ENCODE data around the gene BTN1A1. TPM values are rescaled to one million over a fixed set of nuclear protein-coding genes. Genes with fewer than 3 reads are reported as not detected.

BTN1A1 gene
- total RNA-seq, 4 donors from 2014 or later, result not detected

DNA sequence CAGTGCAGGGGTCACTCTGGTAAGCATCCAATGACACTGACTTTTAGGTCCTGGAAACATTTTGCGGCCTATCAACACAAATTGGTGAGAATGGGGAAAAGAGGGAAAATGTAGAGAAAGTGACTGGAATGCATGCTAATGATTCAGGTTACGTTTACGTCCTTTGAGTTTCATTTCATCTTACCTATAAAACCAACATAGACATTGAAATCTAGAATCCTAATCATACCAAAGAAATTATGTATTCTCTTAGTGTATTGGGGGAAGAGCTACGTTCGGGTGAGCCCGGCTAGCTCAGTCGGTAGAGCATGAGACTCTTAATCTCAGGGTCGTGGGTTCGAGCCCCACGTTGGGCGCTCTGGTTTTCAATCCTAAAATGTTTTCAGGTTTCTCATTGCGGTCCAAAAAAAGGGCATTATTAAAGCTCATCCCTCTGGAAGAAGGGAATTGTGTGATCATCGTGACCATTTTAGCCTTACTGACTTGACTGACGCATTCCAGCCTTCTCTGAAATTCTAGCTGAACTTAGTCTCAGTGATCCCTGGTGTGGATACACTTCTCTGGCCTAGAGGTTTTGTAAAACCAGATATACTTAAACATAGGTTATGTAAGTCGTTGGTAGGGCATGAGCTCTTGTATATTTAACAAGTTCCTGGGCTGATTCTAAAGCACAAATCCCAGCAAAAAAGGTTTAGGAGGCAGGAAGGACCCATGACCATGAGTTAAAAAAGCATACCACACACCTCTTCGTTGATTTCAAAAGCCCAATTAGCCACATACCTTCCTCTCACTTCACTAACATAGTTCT lies 56.4 kb downstream of the BTN1A1 start:
- TF ChIP-seq, protein P1, sequence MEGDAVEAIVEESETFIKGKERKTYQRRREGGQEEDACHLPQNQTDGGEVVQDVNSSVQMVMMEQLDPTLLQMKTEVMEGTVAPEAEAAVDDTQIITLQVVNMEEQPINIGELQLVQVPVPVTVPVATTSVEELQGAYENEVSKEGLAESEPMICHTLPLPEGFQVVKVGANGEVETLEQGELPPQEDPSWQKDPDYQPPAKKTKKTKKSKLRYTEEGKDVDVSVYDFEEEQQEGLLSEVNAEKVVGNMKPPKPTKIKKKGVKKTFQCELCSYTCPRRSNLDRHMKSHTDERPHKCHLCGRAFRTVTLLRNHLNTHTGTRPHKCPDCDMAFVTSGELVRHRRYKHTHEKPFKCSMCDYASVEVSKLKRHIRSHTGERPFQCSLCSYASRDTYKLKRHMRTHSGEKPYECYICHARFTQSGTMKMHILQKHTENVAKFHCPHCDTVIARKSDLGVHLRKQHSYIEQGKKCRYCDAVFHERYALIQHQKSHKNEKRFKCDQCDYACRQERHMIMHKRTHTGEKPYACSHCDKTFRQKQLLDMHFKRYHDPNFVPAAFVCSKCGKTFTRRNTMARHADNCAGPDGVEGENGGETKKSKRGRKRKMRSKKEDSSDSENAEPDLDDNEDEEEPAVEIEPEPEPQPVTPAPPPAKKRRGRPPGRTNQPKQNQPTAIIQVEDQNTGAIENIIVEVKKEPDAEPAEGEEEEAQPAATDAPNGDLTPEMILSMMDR (IDR thresholded peaks at IDR 0.05), result no peak
- no peak for DNase-seq (ENCODE audit: low spot score)

More for the DNA sequence above, 56.4 kb downstream of the BTN1A1 start:
- peak; percentile 25 for ATAC-seq (ENCODE audit: low FRiP score)

Small RNA genes lying within 50 kb of the gene (small RNA-seq; reads per million reads assigned to genes)
- not detected for gene RNU6-502P

Other genes starting within 250 kb of the BTN1A1 start
- gene BTN3A2, start 135.1 kb upstream of the BTN1A1 start, total RNA-seq, result 10 to 100 TPM; 15.7 to 39.7 (median 20.5) TPM
- 10 to 100 TPM in 1 of 4 donors, 1 to 10 TPM in 3; 6.5 to 14.2 (median 7.4) TPM for gene BTN2A2, start 117.2 kb upstream of the BTN1A1 start, total RNA-seq
- 10 to 100 TPM; 14.4 to 24.6 (median 17.7) TPM for gene BTN3A1, start 98.0 kb upstream of the BTN1A1 start, total RNA-seq
- 10 to 100 TPM; 12.7 to 27.2 (median 18.0) TPM for gene BTN3A3, start 59.8 kb upstream of the BTN1A1 start, total RNA-seq
- 10 to 100 TPM; 10.2 to 29.2 (median 15.2) TPM for gene BTN2A1, start 42.3 kb upstream of the BTN1A1 start, total RNA-seq
- 10 to 100 TPM; 57.5 to 64.1 (median 61.1) TPM for gene HMGN4, start 38.1 kb downstream of the BTN1A1 start, total RNA-seq
- gene ABT1, start 96.7 kb downstream of the BTN1A1 start, total RNA-seq, result 10 to 100 TPM; 11.0 to 22.1 (median 13.5) TPM
- 10 to 100 TPM in 2 of 4 donors, 1 to 10 TPM in 2; 8.5 to 20.8 (median 11.5) TPM for gene ZNF322, start 159.4 kb downstream of the BTN1A1 start, total RNA-seq

Measured in omental fat pad (tissue), 4 donors.